ENCODE results near the gene PTPRT.

PTPRT gene

GRCh38 chr20:43188234-43188653 is 1.5 kb downstream of the PTPRT start:
- Histone ChIP-seq H3K36me3 (ENCODE audit: control insufficient read depth, insufficient read depth, low read length) (no peaks in the 10 kb centered on the region), H3K4me3 (ENCODE audit: insufficient read depth, low read depth, low read length) (no peak overlapping the region), H3K4me1 (ENCODE audit: control insufficient read depth, insufficient read depth, low read length) (peaks cover 6% of the 10 kb centered on the region), H3K27ac (ENCODE audit: insufficient read depth, low read depth, low read length, poor library complexity, severe bottlenecking) (no peak overlapping the region), H3K27me3 (ENCODE audit: control insufficient read depth, insufficient read depth, low read length, poor library complexity, severe bottlenecking) (peaks cover 39% of the 10 kb centered on the region), H3K9me3 (ENCODE audit: control insufficient read depth, low read length) (no peaks in the 10 kb centered on the region)
- 6 to 7% methylated on average over 16 of the region's 16 CpGs for WGBS, 2 experiments

- 9 to 12% methylated on average over 24 of the region's 24 CpGs for whole genome bisulfite sequencing, 2 experiments
- Histone ChIP-seq H3K9me3 (ENCODE audit: control insufficient read depth, low read length) (no peaks in the 10 kb centered on the region), H3K27me3 (ENCODE audit: control insufficient read depth, insufficient read depth, low read length, poor library complexity, severe bottlenecking) (peaks cover 39% of the 10 kb centered on the region), H3K4me3 (ENCODE audit: insufficient read depth, low read depth, low read length) (no peak overlapping the region), H3K27ac (ENCODE audit: insufficient read depth, low read depth, low read length, poor library complexity, severe bottlenecking) (no peak overlapping the region), H3K4me1 (ENCODE audit: control insufficient read depth, insufficient read depth, low read length) (peaks cover 6% of the 10 kb centered on the region), H3K36me3 (ENCODE audit: control insufficient read depth, insufficient read depth, low read length) (no peaks in the 10 kb centered on the region)
Measured at GRCh38 chr20:43187476-43188233, 2.1 kb downstream of the PTPRT start.

- 81 to 82% methylated on average over 9 of the region's 9 CpGs for WGBS, 2 experiments
- Histone ChIP-seq H3K9me3 (ENCODE audit: control insufficient read depth, low read length) (no peaks in the 10 kb centered on the region), H3K4me3 (ENCODE audit: insufficient read depth, low read depth, low read length) (no peak overlapping the region), H3K27ac (ENCODE audit: insufficient read depth, low read depth, low read length, poor library complexity, severe bottlenecking) (no peak overlapping the region), H3K27me3 (ENCODE audit: control insufficient read depth, insufficient read depth, low read length, poor library complexity, severe bottlenecking) (peaks cover 34% of the 10 kb centered on the region), H3K36me3 (ENCODE audit: control insufficient read depth, insufficient read depth, low read length) (no peaks in the 10 kb centered on the region), H3K4me1 (ENCODE audit: control insufficient read depth, insufficient read depth, low read length) (peaks cover 6% of the 10 kb centered on the region)
Measured at GRCh38 chr20:43186312-43186711, 3.4 kb downstream of the PTPRT start.

- Histone ChIP-seq H3K4me1 (ENCODE audit: control insufficient read depth, insufficient read depth, low read length) (peaks cover 6% of the 10 kb centered on the region), H3K27ac (ENCODE audit: insufficient read depth, low read depth, low read length, poor library complexity, severe bottlenecking) (no peak overlapping the region), H3K36me3 (ENCODE audit: control insufficient read depth, insufficient read depth, low read length) (no peaks in the 10 kb centered on the region), H3K4me3 (ENCODE audit: insufficient read depth, low read depth, low read length) (no peak overlapping the region), H3K27me3 (ENCODE audit: control insufficient read depth, insufficient read depth, low read length, poor library complexity, severe bottlenecking) (peaks cover 30% of the 10 kb centered on the region), H3K9me3 (ENCODE audit: control insufficient read depth, low read length) (no peaks in the 10 kb centered on the region)
- 83 to 88% methylated on average over 4 of the region's 4 CpGs for WGBS, 2 experiments
Measured at GRCh38 chr20:43185901-43186300, 3.8 kb downstream of the PTPRT start.

GRCh38 chr20:43183536-43184070 is 6.1 kb downstream of the PTPRT start:
- Histone ChIP-seq H3K27ac (ENCODE audit: insufficient read depth, low read depth, low read length, poor library complexity, severe bottlenecking) (no peak overlapping the region), H3K4me1 (ENCODE audit: control insufficient read depth, insufficient read depth, low read length) (peaks cover 4% of the 10 kb centered on the region), H3K4me3 (ENCODE audit: insufficient read depth, low read depth, low read length) (no peak overlapping the region), H3K36me3 (ENCODE audit: control insufficient read depth, insufficient read depth, low read length) (no peaks in the 10 kb centered on the region), H3K27me3 (ENCODE audit: control insufficient read depth, insufficient read depth, low read length, poor library complexity, severe bottlenecking) (peaks cover 8% of the 10 kb centered on the region), H3K9me3 (ENCODE audit: control insufficient read depth, low read length) (no peaks in the 10 kb centered on the region)
- WGBS, 2 experiments = 87 to 89% methylated on average over 5 of the region's 5 CpGs

- no peaks in the 10 kb centered on the region for H3K9me3 ChIP-seq (ENCODE audit: control insufficient read depth, low read length)
- H3K36me3 ChIP-seq (ENCODE audit: control insufficient read depth, insufficient read depth, low read length) = no peaks in the 10 kb centered on the region
- no peak overlapping the region for H3K4me3 ChIP-seq (ENCODE audit: insufficient read depth, low read depth, low read length)
- WGBS, 2 experiments = 43 to 50% methylated on average over 2 of the region's 2 CpGs
- H3K27ac ChIP-seq (ENCODE audit: insufficient read depth, low read depth, low read length, poor library complexity, severe bottlenecking) = no peak overlapping the region
- no peaks in the 10 kb centered on the region for H3K27me3 ChIP-seq (ENCODE audit: control insufficient read depth, insufficient read depth, low read length, poor library complexity, severe bottlenecking)
- H3K4me1 ChIP-seq (ENCODE audit: control insufficient read depth, insufficient read depth, low read length) = no peaks in the 10 kb centered on the region
Measured at GRCh38 chr20:43178080-43178479, 11.6 kb downstream of the PTPRT start.

DNA sequence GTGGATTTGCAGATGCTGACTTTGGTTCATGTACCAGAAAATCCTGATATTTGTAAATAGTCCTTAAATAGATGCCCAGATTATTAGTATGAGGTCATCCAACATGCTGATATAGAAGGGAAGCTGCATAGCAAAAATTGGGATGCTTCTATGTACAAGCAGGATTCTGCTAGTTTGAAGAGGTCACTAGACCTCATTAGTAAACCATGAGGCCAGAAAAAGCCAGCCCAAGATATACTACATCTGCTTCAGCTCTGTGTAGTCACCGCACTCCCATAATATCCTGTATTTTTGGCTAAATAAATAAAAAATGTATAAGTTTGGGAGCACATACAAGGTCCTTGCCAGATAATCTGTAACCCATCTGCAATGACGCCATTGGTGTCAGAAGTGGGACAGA is 13.0 kb downstream of the PTPRT start:
- WGBS, 2 experiments = 74 to 92% methylated on average over 2 of the region's 2 CpGs
- Histone ChIP-seq H3K9me3 (ENCODE audit: control insufficient read depth, low read length) (no peaks in the 10 kb centered on the region), H3K27ac (ENCODE audit: insufficient read depth, low read depth, low read length, poor library complexity, severe bottlenecking) (no peak overlapping the region), H3K4me3 (ENCODE audit: insufficient read depth, low read depth, low read length) (no peak overlapping the region), H3K4me1 (ENCODE audit: control insufficient read depth, insufficient read depth, low read length) (no peaks in the 10 kb centered on the region), H3K27me3 (ENCODE audit: control insufficient read depth, insufficient read depth, low read length, poor library complexity, severe bottlenecking) (no peaks in the 10 kb centered on the region), H3K36me3 (ENCODE audit: control insufficient read depth, insufficient read depth, low read length) (no peaks in the 10 kb centered on the region)

GRCh38 chr20:43171930-43172329 is 17.8 kb downstream of the PTPRT start:
- Histone ChIP-seq H3K36me3 (ENCODE audit: control insufficient read depth, insufficient read depth, low read length) (no peaks in the 10 kb centered on the region), H3K27ac (ENCODE audit: insufficient read depth, low read depth, low read length, poor library complexity, severe bottlenecking) (no peak overlapping the region), H3K27me3 (ENCODE audit: control insufficient read depth, insufficient read depth, low read length, poor library complexity, severe bottlenecking) (no peaks in the 10 kb centered on the region), H3K9me3 (ENCODE audit: control insufficient read depth, low read length) (no peaks in the 10 kb centered on the region), H3K4me1 (ENCODE audit: control insufficient read depth, insufficient read depth, low read length) (no peaks in the 10 kb centered on the region), H3K4me3 (ENCODE audit: insufficient read depth, low read depth, low read length) (no peak overlapping the region)
- 84 to 86% methylated on average over 5 of the region's 5 CpGs for WGBS, 2 experiments

DNA sequence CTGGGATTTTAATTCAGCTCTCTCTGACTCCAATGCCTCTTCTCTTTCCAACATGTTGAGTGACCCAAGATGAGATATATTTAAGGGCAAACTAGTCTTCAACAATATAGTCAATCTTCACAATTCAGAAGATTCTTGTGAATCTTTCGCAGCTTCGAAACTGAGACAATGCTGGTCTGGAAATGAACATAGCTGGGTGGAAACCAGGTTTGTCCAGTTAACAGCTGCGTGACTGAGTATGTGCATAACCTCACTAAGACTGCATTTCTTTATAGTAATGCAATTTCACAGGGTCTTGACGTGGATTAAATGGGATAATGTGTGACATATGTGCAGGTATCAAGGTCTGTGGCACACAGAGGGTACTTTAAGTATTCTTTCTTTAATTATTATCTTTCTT is 18.9 kb downstream of the PTPRT start:
- WGBS, 2 experiments = 89 to 90% methylated on average over 4 of the region's 4 CpGs
- Histone ChIP-seq H3K36me3 (ENCODE audit: control insufficient read depth, insufficient read depth, low read length) (no peaks in the 10 kb centered on the region), H3K9me3 (ENCODE audit: control insufficient read depth, low read length) (no peaks in the 10 kb centered on the region), H3K27ac (ENCODE audit: insufficient read depth, low read depth, low read length, poor library complexity, severe bottlenecking) (no peak overlapping the region), H3K4me3 (ENCODE audit: insufficient read depth, low read depth, low read length) (no peak overlapping the region), H3K27me3 (ENCODE audit: control insufficient read depth, insufficient read depth, low read length, poor library complexity, severe bottlenecking) (no peaks in the 10 kb centered on the region), H3K4me1 (ENCODE audit: control insufficient read depth, insufficient read depth, low read length) (no peaks in the 10 kb centered on the region)

- H3K27me3 ChIP-seq (ENCODE audit: control insufficient read depth, insufficient read depth, low read length, poor library complexity, severe bottlenecking) = no peaks in the 10 kb centered on the region
- no peaks in the 10 kb centered on the region for H3K36me3 ChIP-seq (ENCODE audit: control insufficient read depth, insufficient read depth, low read length)
- H3K4me3 ChIP-seq (ENCODE audit: insufficient read depth, low read depth, low read length) = no peak overlapping the region
- H3K9me3 ChIP-seq (ENCODE audit: control insufficient read depth, low read length) = no peaks in the 10 kb centered on the region
- no peak overlapping the region for H3K27ac ChIP-seq (ENCODE audit: insufficient read depth, low read depth, low read length, poor library complexity, severe bottlenecking)
- no peaks in the 10 kb centered on the region for H3K4me1 ChIP-seq (ENCODE audit: control insufficient read depth, insufficient read depth, low read length)
Measured at GRCh38 chr20:43167615-43168014, 22.1 kb downstream of the PTPRT start.
